DND-41 (cell line): ENCODE measurements around the gene RNF14.
A peak's percentile ranks its signal among the peaks of the same experiment; 100 is the strongest.

Source experiments
- ATAC-seq: fragments of 200-7000 bp; cut with Tn5 transposase; 3 replicates; pipeline ENCODE4 v1.9.1; 2021; ENCODE audit warnings: low read depth; ENCODE audit not compliant: insufficient read depth
- DNase-seq: peaks from one replicate; pipeline ENCODE4 v3.0.0-alpha.2; 2020
- H2AFZ ChIP-seq: 2 replicates; pipeline ENCODE4 v1.6.0; 2012; ENCODE audit warnings: low read depth, low read length
- H3K27ac ChIP-seq: 2 replicates; pipeline ENCODE4 v1.5.1; 2012; ENCODE audit warnings: low read length, inconsistent platforms
- H3K27me3 ChIP-seq: fragments of 200-600 bp; sonication (generic); 2 replicates; pipeline ENCODE4 v1.6.0; 2012; ENCODE audit warnings: low read length, mild to moderate bottlenecking, inconsistent platforms; ENCODE audit not compliant: insufficient read depth, poor library complexity
- H3K36me3 ChIP-seq: 2 replicates; pipeline ENCODE4 v1.5.1; 2012; ENCODE audit warnings: low read length, inconsistent platforms; ENCODE audit not compliant: insufficient read depth
- H3K4me1 ChIP-seq: 2 replicates; pipeline ENCODE4 v1.5.1; 2012; ENCODE audit warnings: mild to moderate bottlenecking, low read length; ENCODE audit not compliant: insufficient read depth
- H3K4me2 ChIP-seq: 2 replicates; pipeline ENCODE4 v1.6.0; 2012; ENCODE audit warnings: mild to moderate bottlenecking, moderate library complexity, low read length, inconsistent platforms; ENCODE audit not compliant: insufficient read depth
- H3K4me3 ChIP-seq, 2 experiments: fragments of 200-600 bp in 1 of 2; shearing (Covaris generic) in 1 of 2; 2 replicates each; pipeline ENCODE4 v1.5.1; 2012 to 2016; ENCODE audit warnings: inconsistent platforms in 2 of 2, low read length in 2 of 2, mild to moderate bottlenecking in 2 of 2, low read depth in 1 of 2, moderate library complexity in 1 of 2
- H3K79me2 ChIP-seq: 2 replicates; pipeline ENCODE4 v1.6.0; 2012; ENCODE audit warnings: low read length, inconsistent platforms; ENCODE audit not compliant: insufficient read depth
- H3K9ac ChIP-seq: 2 replicates; pipeline ENCODE4 v1.6.0; 2012; ENCODE audit warnings: low read depth, mild to moderate bottlenecking, inconsistent platforms, low read length, moderate library complexity
- H3K9me3 ChIP-seq: 2 replicates; pipeline ENCODE4 v1.5.1; 2012; ENCODE audit warnings: low read length, moderate library complexity, mild to moderate bottlenecking, inconsistent platforms; ENCODE audit not compliant: insufficient read depth, severe bottlenecking
- H4K20me1 ChIP-seq: 2 replicates; pipeline ENCODE4 v1.6.0; 2012; ENCODE audit warnings: low read length; ENCODE audit not compliant: insufficient read depth
- CTCF ChIP-seq: IDR thresholded peaks from 2 replicates; pipeline ENCODE4 v1.5.1; 2012; ENCODE audit warnings: borderline replicate concordance, low read length, moderate library complexity, mild to moderate bottlenecking; ENCODE audit not compliant: poor library complexity, severe bottlenecking; ENCODE audit errors: extremely low read depth
- EZH2 ChIP-seq: IDR thresholded peaks from 3 replicates; pipeline ENCODE4 v1.6.1; 2012; ENCODE audit warnings: borderline replicate concordance, low read depth, mild to moderate bottlenecking, moderate library complexity, low read length, inconsistent platforms; ENCODE audit not compliant: severe bottlenecking

RNF14 gene

GRCh38 chr5:141997358-141997960 is 28.6 kb downstream of the RNF14 start:
- no peak overlapping the region for H2AFZ ChIP-seq
- ATAC-seq (no peak), DNase-seq (no peak)
- TF ChIP-seq CTCF (no peak), EZH2 (no peak)
- H3K4me1 ChIP-seq: no peaks in the 10 kb centered on the region
- H3K36me3 ChIP-seq: peaks cover 54% of the 10 kb centered on the region
- H3K4me2 ChIP-seq: no peak overlapping the region
- H4K20me1 ChIP-seq: no peaks in the 10 kb centered on the region
- H3K27me3 ChIP-seq: no peaks in the 10 kb centered on the region
- no peak overlapping the region for H3K9ac ChIP-seq
- no peaks in the 10 kb centered on the region for H3K9me3 ChIP-seq
- H3K4me3 ChIP-seq: no peak overlapping the region
- no peaks in the 10 kb centered on the region for H3K79me2 ChIP-seq
- H3K27ac ChIP-seq: no peak overlapping the region

GRCh38 chr5:142000173-142000572 is 31.3 kb downstream of the RNF14 start:
- Histone ChIP-seq H3K9ac (no peak overlapping the region), H2AFZ (no peak overlapping the region), H3K27ac (no peak overlapping the region), H3K4me3 (no peak overlapping the region), H3K79me2 (no peaks in the 10 kb centered on the region), H3K9me3 (no peaks in the 10 kb centered on the region), H3K36me3 (peaks cover 53% of the 10 kb centered on the region), H4K20me1 (no peaks in the 10 kb centered on the region; the same call in 1 of the 2 replicates), H3K4me2 (no peak overlapping the region), H3K27me3 (no peaks in the 10 kb centered on the region), H3K4me1 (no peaks in the 10 kb centered on the region)
- ATAC-seq: no peak
- no peak for DNase-seq
- TF ChIP-seq EZH2 (no peak), CTCF (no peak)

GRCh38 chr5:142000704-142001484 is 32.0 kb downstream of the RNF14 start:
- peak; percentile 47; the same call in 1 of the 3 replicates for ATAC-seq
- no peak overlapping the region for H3K27ac ChIP-seq
- no peaks in the 10 kb centered on the region for H3K4me1 ChIP-seq
- no peak for DNase-seq
- H4K20me1 ChIP-seq: no peaks in the 10 kb centered on the region; the same call in 1 of the 2 replicates
- H3K79me2 ChIP-seq: no peaks in the 10 kb centered on the region
- no peak overlapping the region for H2AFZ ChIP-seq
- H3K9me3 ChIP-seq: no peaks in the 10 kb centered on the region
- no peak overlapping the region for H3K4me3 ChIP-seq
- TF ChIP-seq CTCF (peak; percentile 60), EZH2 (no peak)
- no peak overlapping the region for H3K9ac ChIP-seq
- H3K36me3 ChIP-seq: peaks cover 55% of the 10 kb centered on the region
- H3K27me3 ChIP-seq: no peaks in the 10 kb centered on the region
- H3K4me2 ChIP-seq: no peak overlapping the region
